ENCODE measurements around the gene FGF11. TPM values are rescaled to one million over a fixed set of nuclear protein-coding genes. Genes with fewer than 3 reads are reported as not detected.

The FGF11 gene
- total and polyA plus RNA-seq, 2 donors from 2014 or later = 1.4 to 7.7 TPM

DNA sequence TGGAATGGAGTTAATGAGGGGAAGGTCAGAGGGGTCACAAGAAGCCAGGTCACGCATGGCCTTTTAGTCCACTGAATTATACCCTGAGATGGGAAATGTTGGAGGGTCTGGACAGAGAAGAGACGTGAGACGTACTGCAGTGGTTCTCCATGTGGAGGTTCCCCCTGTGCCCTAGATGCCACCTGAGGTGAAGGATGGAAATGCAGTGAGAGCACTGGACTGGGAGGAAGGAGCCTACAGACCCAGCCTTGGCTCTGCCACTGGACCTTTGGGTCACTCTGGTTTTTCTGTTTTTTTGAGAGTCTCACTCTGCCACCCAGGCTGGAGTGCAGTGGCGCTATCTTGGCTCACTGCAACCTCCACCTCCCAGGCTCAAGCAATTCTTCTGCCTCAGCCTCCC is 43.2 kb upstream of the FGF11 start:
- H3K9me3 ChIP-seq (ENCODE audit: control insufficient read depth in 2 of 3, insufficient read depth in 1 of 3, low read length in 3 of 3) = no peaks in the 10 kb centered on the region
- no peak for TF ChIP-seq CTCF (IDR thresholded peaks at IDR 0.05; ENCODE audit: borderline replicate concordance, extremely low read depth, insufficient read depth)
- no peak overlapping the region for H3K4me3 ChIP-seq (ENCODE audit: low read length in 3 of 3)
- peaks cover 0 to 8% (median 0%) of the 10 kb centered on the region in 3 donors for H3K4me1 ChIP-seq (ENCODE audit: control insufficient read depth in 2 of 3, insufficient read depth in 2 of 3, low read depth in 1 of 3, low read length in 3 of 3)
- intact Hi-C loops (cut with DNase I) = no loop called here
- H3K9ac ChIP-seq (ENCODE audit: low read length in 3 of 3) = no peak overlapping the region
- peaks cover 0 to 3% (median 0%) of the 10 kb centered on the region in 3 donors for H3K36me3 ChIP-seq (ENCODE audit: control insufficient read depth in 2 of 3, insufficient read depth in 3 of 3, low read length in 3 of 3)
- DNase-seq (peak in 1 of 5 donors; percentile 42), FAIRE-seq (no peak)
- no peak overlapping the region for H3K27ac ChIP-seq (ENCODE audit: low read depth in 2 of 2, low read length in 2 of 2)
- H3K27me3 ChIP-seq (ENCODE audit: control insufficient read depth, insufficient read depth, low read length) = no peaks in the 10 kb centered on the region

GRCh38 chr17:7398612-7399011 is 40.7 kb upstream of the FGF11 start:
- FAIRE-seq = no peak
- intact Hi-C loops (cut with DNase I) = no loop called here
- no peaks in the 10 kb centered on the region for H3K27me3 ChIP-seq (ENCODE audit: control insufficient read depth, insufficient read depth, low read length)
- peaks cover 0 to 10% (median 6%) of the 10 kb centered on the region in 3 donors for H3K4me1 ChIP-seq (ENCODE audit: control insufficient read depth in 2 of 3, insufficient read depth in 2 of 3, low read depth in 1 of 3, low read length in 3 of 3)
- H3K27ac ChIP-seq (ENCODE audit: low read depth in 2 of 2, low read length in 2 of 2) = no peak overlapping the region
- H3K4me3 ChIP-seq (ENCODE audit: low read length in 3 of 3) = no peak overlapping the region
- no peaks in the 10 kb centered on the region for H3K9me3 ChIP-seq (ENCODE audit: control insufficient read depth in 2 of 3, insufficient read depth in 1 of 3, low read length in 3 of 3)
- H3K9ac ChIP-seq (ENCODE audit: low read length in 3 of 3) = no peak overlapping the region
- H3K36me3 ChIP-seq (ENCODE audit: control insufficient read depth in 2 of 3, insufficient read depth in 3 of 3, low read length in 3 of 3) = no peaks in the 10 kb centered on the region
- TF ChIP-seq CTCF (IDR thresholded peaks at IDR 0.05; ENCODE audit: borderline replicate concordance, extremely low read depth, insufficient read depth) = no peak
- DNase-seq = no peak

DNA sequence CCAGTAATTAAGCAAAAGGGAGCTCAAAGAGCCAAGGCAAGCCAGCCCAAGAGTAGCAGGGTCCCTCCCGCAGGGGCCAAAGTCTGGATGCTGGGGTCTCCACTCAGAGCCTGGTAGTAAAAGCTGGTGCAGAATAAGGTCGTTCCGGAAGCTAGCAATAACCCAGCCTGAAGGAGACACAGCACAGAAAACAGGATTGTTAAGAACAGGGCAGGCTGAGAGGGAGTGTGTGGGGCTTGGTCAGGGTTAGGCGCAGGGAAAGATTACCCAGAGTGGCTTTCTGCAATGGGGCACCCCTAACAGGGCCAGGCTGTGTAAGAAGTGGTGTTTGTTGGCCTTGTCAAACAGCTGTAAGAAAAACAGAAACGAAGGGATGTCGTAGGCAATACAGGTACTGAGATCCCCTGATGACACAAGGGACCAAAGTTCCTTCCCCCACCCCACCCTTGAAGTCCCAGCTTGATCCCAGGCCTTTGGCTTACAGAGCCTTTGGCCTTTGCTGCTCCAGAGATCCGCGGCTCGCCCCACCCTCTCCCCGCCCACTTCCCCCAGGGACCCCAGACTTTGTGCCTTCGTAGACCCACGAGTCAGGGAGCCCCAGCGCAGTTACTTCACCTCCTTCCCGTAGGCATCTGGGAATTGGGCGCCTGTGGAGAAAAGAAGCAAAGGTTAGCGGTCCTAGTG is 36.1 kb upstream of the FGF11 start:
- Histone ChIP-seq H3K9me3 (ENCODE audit: control insufficient read depth in 2 of 3, insufficient read depth in 1 of 3, low read length in 3 of 3) (no peaks in the 10 kb centered on the region), H3K9ac (ENCODE audit: low read length in 3 of 3) (peak overlapping the region; percentile 12 to 77 (median 47)), H3K27ac (ENCODE audit: low read depth in 2 of 2, low read length in 2 of 2) (peak overlapping the region; percentile 79 to 88), H3K4me1 (ENCODE audit: control insufficient read depth in 2 of 3, insufficient read depth in 2 of 3, low read depth in 1 of 3, low read length in 3 of 3) (peaks cover 0 to 6% (median 6%) of the 10 kb centered on the region in 3 donors), H3K36me3 (ENCODE audit: control insufficient read depth in 2 of 3, insufficient read depth in 3 of 3, low read length in 3 of 3) (no peaks in the 10 kb centered on the region), H3K4me3 (ENCODE audit: low read length in 3 of 3) (peak overlapping the region; percentile 48 to 84 (median 72)), H3K27me3 (ENCODE audit: control insufficient read depth, insufficient read depth, low read length) (no peaks in the 10 kb centered on the region)
- TF ChIP-seq CTCF (IDR thresholded peaks at IDR 0.05; ENCODE audit: borderline replicate concordance, extremely low read depth, insufficient read depth) = no peak
- FAIRE-seq (no peak), DNase-seq (peak in 3 of 5 donors; percentile 67 to 90 (median 74))
- intact Hi-C loops (cut with DNase I) = no loop called here

GRCh38 chr17:7403727-7403976 is 35.7 kb upstream of the FGF11 start:
- peak overlapping the region; percentile 79 to 88 for H3K27ac ChIP-seq (ENCODE audit: low read depth in 2 of 2, low read length in 2 of 2)
- no peaks in the 10 kb centered on the region for H3K36me3 ChIP-seq (ENCODE audit: control insufficient read depth in 2 of 3, insufficient read depth in 3 of 3, low read length in 3 of 3)
- H3K27me3 ChIP-seq (ENCODE audit: control insufficient read depth, insufficient read depth, low read length) = no peaks in the 10 kb centered on the region
- FAIRE-seq (no peak), DNase-seq (no peak)
- H3K9me3 ChIP-seq (ENCODE audit: control insufficient read depth in 2 of 3, insufficient read depth in 1 of 3, low read length in 3 of 3) = no peaks in the 10 kb centered on the region
- H3K4me3 ChIP-seq (ENCODE audit: low read length in 3 of 3) = peak overlapping the region; percentile 67 to 84 (median 72)
- H3K4me1 ChIP-seq (ENCODE audit: control insufficient read depth in 2 of 3, insufficient read depth in 2 of 3, low read depth in 1 of 3, low read length in 3 of 3) = peaks cover 0 to 6% (median 6%) of the 10 kb centered on the region in 3 donors
- H3K9ac ChIP-seq (ENCODE audit: low read length in 3 of 3) = peak overlapping the region in 2 of 3 donors; percentile 44 to 47
- intact Hi-C loops (cut with DNase I) = no loop called here
- TF ChIP-seq CTCF (IDR thresholded peaks at IDR 0.05; ENCODE audit: borderline replicate concordance, extremely low read depth, insufficient read depth) = no peak

All from kidney (tissue), 14 donors.